Fibroblast of lung (primary cell): Measurements from ENCODE around the gene UNCX.

Experiments used
- EZH2 ChIP-seq: IDR thresholded peaks from 2 replicates; pipeline ENCODE4 v1.5.1; 2012; ENCODE audit warnings: low read length, control low read depth, mild to moderate bottlenecking; ENCODE audit errors: missing control alignments
- TF ChIP-seq, protein P1 (sequence below), 2 donors: IDR thresholded peaks in 1 of 2; conservative IDR thresholded peaks in 1 of 2; 1 replicate in 1 of 2; 2 replicates in 1 of 2; pipeline ENCODE4 v1.5.1; 2011 to 2012; ENCODE audit warnings: low read length in 2 of 2, control low read depth in 1 of 2, inconsistent platforms in 1 of 2, low read depth in 1 of 2, mild to moderate bottlenecking in 1 of 2

DNA sequence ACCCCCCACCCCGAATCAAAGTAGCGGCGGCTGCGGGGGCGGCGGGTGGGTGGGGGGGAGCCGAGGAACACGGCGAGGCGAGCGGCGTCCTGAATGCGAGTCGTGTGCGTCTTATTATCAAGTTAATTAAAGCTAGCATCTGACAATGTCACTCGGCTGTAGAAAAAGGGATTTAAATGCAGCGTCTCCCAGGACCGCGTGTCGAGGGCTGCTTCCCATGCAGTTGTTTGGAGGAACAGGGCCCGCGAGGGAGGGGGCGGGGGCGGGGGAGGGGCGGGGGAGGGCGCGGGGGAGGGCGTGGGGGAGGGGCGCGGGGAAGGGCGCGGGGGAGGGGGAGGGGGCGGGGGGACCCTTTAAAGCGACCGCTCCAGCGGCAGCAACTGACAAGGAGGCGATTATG, 2.7 kb upstream of the UNCX start:
- TF ChIP-seq, protein P1, sequence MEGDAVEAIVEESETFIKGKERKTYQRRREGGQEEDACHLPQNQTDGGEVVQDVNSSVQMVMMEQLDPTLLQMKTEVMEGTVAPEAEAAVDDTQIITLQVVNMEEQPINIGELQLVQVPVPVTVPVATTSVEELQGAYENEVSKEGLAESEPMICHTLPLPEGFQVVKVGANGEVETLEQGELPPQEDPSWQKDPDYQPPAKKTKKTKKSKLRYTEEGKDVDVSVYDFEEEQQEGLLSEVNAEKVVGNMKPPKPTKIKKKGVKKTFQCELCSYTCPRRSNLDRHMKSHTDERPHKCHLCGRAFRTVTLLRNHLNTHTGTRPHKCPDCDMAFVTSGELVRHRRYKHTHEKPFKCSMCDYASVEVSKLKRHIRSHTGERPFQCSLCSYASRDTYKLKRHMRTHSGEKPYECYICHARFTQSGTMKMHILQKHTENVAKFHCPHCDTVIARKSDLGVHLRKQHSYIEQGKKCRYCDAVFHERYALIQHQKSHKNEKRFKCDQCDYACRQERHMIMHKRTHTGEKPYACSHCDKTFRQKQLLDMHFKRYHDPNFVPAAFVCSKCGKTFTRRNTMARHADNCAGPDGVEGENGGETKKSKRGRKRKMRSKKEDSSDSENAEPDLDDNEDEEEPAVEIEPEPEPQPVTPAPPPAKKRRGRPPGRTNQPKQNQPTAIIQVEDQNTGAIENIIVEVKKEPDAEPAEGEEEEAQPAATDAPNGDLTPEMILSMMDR (conservative IDR thresholded peaks at IDR 0.05 in 1 of 2, IDR thresholded peaks at IDR 0.05 in 1 of 2; ENCODE audit: low read depth in 1 of 2, low read length in 2 of 2), result no peak
- TF ChIP-seq EZH2, result no peak
